ENCODE measurements around the gene CASQ1. TPM values are rescaled to one million over a fixed set of nuclear protein-coding genes. Genes with fewer than 3 reads are reported as not detected.
A peak's percentile ranks its signal among the peaks of the same experiment; 100 is the strongest.

Gene CASQ1
- total RNA-seq, 1 donor from 2014 or later = 0.41 TPM

DNA sequence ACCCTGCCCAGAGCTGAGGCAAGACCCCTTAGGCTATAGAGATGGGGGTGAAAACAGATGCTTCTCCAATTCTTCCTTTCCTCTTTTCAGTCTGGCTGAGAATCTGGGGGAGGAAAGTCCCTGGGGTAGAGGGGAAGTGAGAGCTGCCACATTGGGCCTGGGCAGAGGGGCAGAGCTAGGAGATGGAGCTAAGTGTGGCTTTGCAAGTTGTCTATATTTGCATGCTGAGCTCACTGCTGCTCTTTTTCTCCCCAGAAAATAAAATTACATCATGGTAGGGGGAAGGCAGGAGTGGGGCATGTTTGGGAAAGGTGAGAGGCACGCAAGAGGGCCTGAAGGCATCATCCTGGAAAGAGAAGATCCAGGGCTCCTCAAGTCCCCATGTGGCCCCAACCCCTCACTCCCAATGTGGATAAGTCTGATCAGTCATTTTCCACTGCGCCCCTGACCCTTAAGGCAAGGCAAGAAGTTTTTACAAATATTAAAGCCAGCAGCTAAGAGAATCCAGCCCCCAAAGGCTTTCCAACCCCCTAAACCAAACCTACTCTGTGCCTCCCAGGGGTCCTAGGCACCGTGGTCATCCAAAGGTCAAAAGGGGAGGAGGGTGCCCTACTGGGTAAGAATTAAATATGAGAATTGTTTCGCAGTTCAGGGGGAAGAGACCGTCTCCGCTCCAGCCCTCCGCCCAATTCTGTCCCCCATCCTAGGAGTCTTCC lies 14.3 kb downstream of the CASQ1 start:
- H3K4me1 ChIP-seq = peaks cover 44% of the 10 kb centered on the region
- H3K4me3 ChIP-seq = peak overlapping the region; percentile 93
- DNase-seq (no peak), ATAC-seq (peak; percentile 49)
- H3K36me3 ChIP-seq = peaks cover 10% of the 10 kb centered on the region
- intact Hi-C loops (cut with DNase I) = no loop called here
- H3K27me3 ChIP-seq = no peaks in the 10 kb centered on the region
- peak overlapping the region; percentile 93 for H3K27ac ChIP-seq
- H3K9me3 ChIP-seq = no peaks in the 10 kb centered on the region
- TF ChIP-seq, protein P1, sequence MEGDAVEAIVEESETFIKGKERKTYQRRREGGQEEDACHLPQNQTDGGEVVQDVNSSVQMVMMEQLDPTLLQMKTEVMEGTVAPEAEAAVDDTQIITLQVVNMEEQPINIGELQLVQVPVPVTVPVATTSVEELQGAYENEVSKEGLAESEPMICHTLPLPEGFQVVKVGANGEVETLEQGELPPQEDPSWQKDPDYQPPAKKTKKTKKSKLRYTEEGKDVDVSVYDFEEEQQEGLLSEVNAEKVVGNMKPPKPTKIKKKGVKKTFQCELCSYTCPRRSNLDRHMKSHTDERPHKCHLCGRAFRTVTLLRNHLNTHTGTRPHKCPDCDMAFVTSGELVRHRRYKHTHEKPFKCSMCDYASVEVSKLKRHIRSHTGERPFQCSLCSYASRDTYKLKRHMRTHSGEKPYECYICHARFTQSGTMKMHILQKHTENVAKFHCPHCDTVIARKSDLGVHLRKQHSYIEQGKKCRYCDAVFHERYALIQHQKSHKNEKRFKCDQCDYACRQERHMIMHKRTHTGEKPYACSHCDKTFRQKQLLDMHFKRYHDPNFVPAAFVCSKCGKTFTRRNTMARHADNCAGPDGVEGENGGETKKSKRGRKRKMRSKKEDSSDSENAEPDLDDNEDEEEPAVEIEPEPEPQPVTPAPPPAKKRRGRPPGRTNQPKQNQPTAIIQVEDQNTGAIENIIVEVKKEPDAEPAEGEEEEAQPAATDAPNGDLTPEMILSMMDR (IDR thresholded peaks at IDR 0.05) = no peak

- peak; percentile 90 for DNase-seq
- Histone ChIP-seq H3K27me3 (no peaks in the 10 kb centered on the region), H3K27ac (peak within 1 kb of the TSS; percentile 93), H3K9me3 (no peaks in the 10 kb centered on the region), H3K4me1 (peaks cover 51% of the 10 kb centered on the region), H3K4me3 (peak within 1 kb of the TSS; percentile 93), H3K36me3 (peaks cover 18% of the 10 kb centered on the region)
- intact Hi-C loops (cut with DNase I) = no loop called here
- TF ChIP-seq, protein P1 (IDR thresholded peaks at IDR 0.05) = no peak
- peak; percentile 90 for ATAC-seq
Observed at GRCh38 chr1:160205242-160206035, 15.1 kb downstream of the CASQ1 start, which contains the start of gene PEA15. TSS of gene PEA15 (plus strand) at chr1:160205384. CDS start at chr1:160211545, 6,161 bp downstream.

GRCh38 chr1:160206036-160206389 lies 15.6 kb downstream of the CASQ1 start:
- ATAC-seq = peak; percentile 57
- Histone ChIP-seq H3K4me3 (peak overlapping the region; percentile 93), H3K36me3 (peaks cover 21% of the 10 kb centered on the region), H3K27ac (peak overlapping the region; percentile 93), H3K4me1 (peaks cover 55% of the 10 kb centered on the region), H3K27me3 (no peaks in the 10 kb centered on the region), H3K9me3 (no peaks in the 10 kb centered on the region)
- no peak for DNase-seq
- intact Hi-C loops (cut with DNase I) = no loop called here
- TF ChIP-seq, protein P1 (IDR thresholded peaks at IDR 0.05) = no peak

- peak overlapping the region; percentile 93 for H3K27ac ChIP-seq
- ATAC-seq (no peak), DNase-seq (no peak)
- no peaks in the 10 kb centered on the region for H3K9me3 ChIP-seq
- H3K4me1 ChIP-seq = peaks cover 55% of the 10 kb centered on the region
- H3K27me3 ChIP-seq = no peaks in the 10 kb centered on the region
- intact Hi-C loops (cut with DNase I) = no loop called here
- peak overlapping the region; percentile 93 for H3K4me3 ChIP-seq
- TF ChIP-seq, protein P1 (IDR thresholded peaks at IDR 0.05) = no peak
- peaks cover 27% of the 10 kb centered on the region for H3K36me3 ChIP-seq
Observed at GRCh38 chr1:160206421-160207117, 16.2 kb downstream of the CASQ1 start.

GRCh38 chr1:160207118-160207650 lies 16.8 kb downstream of the CASQ1 start:
- DNase-seq (no peak), ATAC-seq (no peak)
- Histone ChIP-seq H3K9me3 (no peaks in the 10 kb centered on the region), H3K36me3 (peaks cover 33% of the 10 kb centered on the region), H3K27ac (peak overlapping the region; percentile 93), H3K27me3 (no peaks in the 10 kb centered on the region), H3K4me1 (peaks cover 55% of the 10 kb centered on the region), H3K4me3 (no peak overlapping the region)
- intact Hi-C loops (cut with DNase I) = no loop called here
- TF ChIP-seq, protein P1 (IDR thresholded peaks at IDR 0.05) = no peak

Measured in upper lobe of right lung (tissue), 1 donor.